ENCODE data around the gene RNASEH2C. TPM values are rescaled to one million over a fixed set of nuclear protein-coding genes. Genes with fewer than 3 reads are reported as not detected.

Gene RNASEH2C
- total and polyA plus RNA-seq, 9 donors, result 23.3 to 37.8 (median 27.0) TPM

Other genes starting within 250 kb of the RNASEH2C start
- 4,773 TPM for gene MALAT1, start 221.8 kb downstream of the RNASEH2C start, total RNA-seq
- gene MALAT1, start 221.8 kb downstream of the RNASEH2C start, polyA plus RNA-seq (ENCODE audit: insufficient read depth in 1 of 8, insufficient read length in 8 of 8, low replicate concordance in 1 of 8), result 100 to 1,000 TPM; 135 to 278 (median 159) TPM
- gene SCYL1, start 195.7 kb downstream of the RNASEH2C start, total RNA-seq, result 42.9 TPM
- 10 to 100 TPM; 43.0 to 62.9 (median 51.9) TPM for gene SCYL1, start 195.7 kb downstream of the RNASEH2C start, polyA plus RNA-seq (ENCODE audit: insufficient read depth in 1 of 8, insufficient read length in 8 of 8, low replicate concordance in 1 of 8)
- 50.2 TPM for gene LTBP3, start 162.4 kb downstream of the RNASEH2C start, total RNA-seq
- gene LTBP3, start 162.4 kb downstream of the RNASEH2C start, polyA plus RNA-seq (ENCODE audit: insufficient read depth in 1 of 8, insufficient read length in 8 of 8, low replicate concordance in 1 of 8), result 100 to 1,000 TPM; 115 to 204 (median 159) TPM
- gene ZNRD2, start 150.3 kb downstream of the RNASEH2C start, total RNA-seq, result 24.4 TPM
- 10 to 100 TPM; 50.6 to 63.1 (median 57.5) TPM for gene ZNRD2, start 150.3 kb downstream of the RNASEH2C start, polyA plus RNA-seq (ENCODE audit: insufficient read depth in 1 of 8, insufficient read length in 8 of 8, low replicate concordance in 1 of 8)
- 46.1 TPM for gene FAM89B, start 148.3 kb downstream of the RNASEH2C start, total RNA-seq
- gene FAM89B, start 148.3 kb downstream of the RNASEH2C start, polyA plus RNA-seq (ENCODE audit: insufficient read depth in 1 of 8, insufficient read length in 8 of 8, low replicate concordance in 1 of 8), result 10 to 100 TPM; 32.5 to 53.2 (median 41.7) TPM
- gene EHBP1L1, start 144.7 kb downstream of the RNASEH2C start, total RNA-seq, result 176 TPM
- gene EHBP1L1, start 144.7 kb downstream of the RNASEH2C start, polyA plus RNA-seq (ENCODE audit: insufficient read depth in 1 of 8, insufficient read length in 8 of 8, low replicate concordance in 1 of 8), result 100 to 1,000 TPM; 209 to 388 (median 297) TPM
- 0.31 TPM for gene KCNK7, start 125.0 kb downstream of the RNASEH2C start, total RNA-seq
- gene KCNK7, start 125.0 kb downstream of the RNASEH2C start, polyA plus RNA-seq (ENCODE audit: insufficient read depth in 1 of 8, insufficient read length in 8 of 8, low replicate concordance in 1 of 8), result 1 to 10 TPM in 4 of 8 donors, under 1 TPM in 4; 0.39 to 1.9 (median 0.95) TPM
- 19.9 TPM for gene MAP3K11, start 106.6 kb downstream of the RNASEH2C start, total RNA-seq
- gene MAP3K11, start 106.6 kb downstream of the RNASEH2C start, polyA plus RNA-seq (ENCODE audit: insufficient read depth in 1 of 8, insufficient read length in 8 of 8, low replicate concordance in 1 of 8), result 10 to 100 TPM; 26.1 to 37.2 (median 30.5) TPM
- gene PCNX3, start 105.0 kb downstream of the RNASEH2C start, total RNA-seq, result 6.6 TPM
- 10 to 100 TPM; 15.9 to 24.7 (median 20.8) TPM for gene PCNX3, start 105.0 kb downstream of the RNASEH2C start, polyA plus RNA-seq (ENCODE audit: insufficient read depth in 1 of 8, insufficient read length in 8 of 8, low replicate concordance in 1 of 8)
- gene SIPA1, start 82.7 kb downstream of the RNASEH2C start, total RNA-seq, result 27.7 TPM
- 10 to 100 TPM; 36.2 to 49.6 (median 40.9) TPM for gene SIPA1, start 82.7 kb downstream of the RNASEH2C start, polyA plus RNA-seq (ENCODE audit: insufficient read depth in 1 of 8, insufficient read length in 8 of 8, low replicate concordance in 1 of 8)
- gene RELA, start 57.9 kb downstream of the RNASEH2C start, total RNA-seq, result 18.8 TPM
- 10 to 100 TPM; 38.6 to 54.2 (median 44.5) TPM for gene RELA, start 57.9 kb downstream of the RNASEH2C start, polyA plus RNA-seq (ENCODE audit: insufficient read depth in 1 of 8, insufficient read length in 8 of 8, low replicate concordance in 1 of 8)
- gene KAT5, start 8.5 kb downstream of the RNASEH2C start, total RNA-seq, result 40.4 TPM
- gene KAT5, start 8.5 kb downstream of the RNASEH2C start, polyA plus RNA-seq (ENCODE audit: insufficient read depth in 1 of 8, insufficient read length in 8 of 8, low replicate concordance in 1 of 8), result 10 to 100 TPM; 31.1 to 45.4 (median 39.7) TPM
- gene AP5B1, start 60.2 kb upstream of the RNASEH2C start, total RNA-seq, result 1.6 TPM
- gene AP5B1, start 60.2 kb upstream of the RNASEH2C start, polyA plus RNA-seq (ENCODE audit: insufficient read depth in 1 of 8, insufficient read length in 8 of 8, low replicate concordance in 1 of 8), result 1 to 10 TPM; 1.6 to 3.4 (median 2.2) TPM
- not detected for gene OVOL1, start 66.3 kb upstream of the RNASEH2C start, total RNA-seq
- 1 to 10 TPM in 1 of 8 donors, under 1 TPM in 2, not detected in 5; 0.32 to 1.7 (median 0.41) TPM for gene OVOL1, start 66.3 kb upstream of the RNASEH2C start, polyA plus RNA-seq (ENCODE audit: insufficient read depth in 1 of 8, insufficient read length in 8 of 8, low replicate concordance in 1 of 8)
- gene SNX32, start 113.2 kb upstream of the RNASEH2C start, total RNA-seq, result 0.98 TPM
- gene SNX32, start 113.2 kb upstream of the RNASEH2C start, polyA plus RNA-seq (ENCODE audit: insufficient read depth in 1 of 8, insufficient read length in 8 of 8, low replicate concordance in 1 of 8), result 1 to 10 TPM in 7 of 8 donors, under 1 TPM in 1; 1.00 to 2.6 (median 1.5) TPM
- 436 TPM for gene CFL1, start 137.4 kb upstream of the RNASEH2C start, total RNA-seq
- gene CFL1, start 137.4 kb upstream of the RNASEH2C start, polyA plus RNA-seq (ENCODE audit: insufficient read depth in 1 of 8, insufficient read length in 8 of 8, low replicate concordance in 1 of 8), result 100 to 1,000 TPM; 590 to 789 (median 728) TPM
- gene MUS81, start 139.6 kb upstream of the RNASEH2C start, total RNA-seq, result 34.4 TPM
- 10 to 100 TPM; 35.7 to 49.5 (median 46.6) TPM for gene MUS81, start 139.6 kb upstream of the RNASEH2C start, polyA plus RNA-seq (ENCODE audit: insufficient read depth in 1 of 8, insufficient read length in 8 of 8, low replicate concordance in 1 of 8)
- 73.9 TPM for gene EFEMP2, start 152.0 kb upstream of the RNASEH2C start, total RNA-seq
- 100 to 1,000 TPM in 6 of 8 donors, 10 to 100 TPM in 2; 84.6 to 138 (median 116) TPM for gene EFEMP2, start 152.0 kb upstream of the RNASEH2C start, polyA plus RNA-seq (ENCODE audit: insufficient read depth in 1 of 8, insufficient read length in 8 of 8, low replicate concordance in 1 of 8)
- gene CTSW, start 159.0 kb upstream of the RNASEH2C start, total RNA-seq, result 0.75 TPM
- gene CTSW, start 159.0 kb upstream of the RNASEH2C start, polyA plus RNA-seq (ENCODE audit: insufficient read depth in 1 of 8, insufficient read length in 8 of 8, low replicate concordance in 1 of 8), result 1 to 10 TPM in 2 of 8 donors, under 1 TPM in 6; 0.48 to 2.3 (median 0.72) TPM
- 47.1 TPM for gene FIBP, start 167.7 kb upstream of the RNASEH2C start, total RNA-seq
- 10 to 100 TPM; 52.9 to 63.8 (median 60.7) TPM for gene FIBP, start 167.7 kb upstream of the RNASEH2C start, polyA plus RNA-seq (ENCODE audit: insufficient read depth in 1 of 8, insufficient read length in 8 of 8, low replicate concordance in 1 of 8)
- gene CCDC85B, start 169.9 kb upstream of the RNASEH2C start, total RNA-seq, result 14.2 TPM
- 10 to 100 TPM; 15.0 to 23.9 (median 21.8) TPM for gene CCDC85B, start 169.9 kb upstream of the RNASEH2C start, polyA plus RNA-seq (ENCODE audit: insufficient read depth in 1 of 8, insufficient read length in 8 of 8, low replicate concordance in 1 of 8)
- gene FOSL1, start 179.6 kb upstream of the RNASEH2C start, total RNA-seq, result not detected
- under 1 TPM; 0.19 to 0.66 (median 0.46) TPM for gene FOSL1, start 179.6 kb upstream of the RNASEH2C start, polyA plus RNA-seq (ENCODE audit: insufficient read depth in 1 of 8, insufficient read length in 8 of 8, low replicate concordance in 1 of 8)
- gene C11orf68, start 198.3 kb upstream of the RNASEH2C start, total RNA-seq, result 13.6 TPM
- gene C11orf68, start 198.3 kb upstream of the RNASEH2C start, polyA plus RNA-seq (ENCODE audit: insufficient read depth in 1 of 8, insufficient read length in 8 of 8, low replicate concordance in 1 of 8), result 10 to 100 TPM; 31.9 to 40.2 (median 36.8) TPM
- gene DRAP1, start 198.6 kb upstream of the RNASEH2C start, total RNA-seq, result 74.4 TPM
- 100 to 1,000 TPM in 2 of 8 donors, 10 to 100 TPM in 6; 73.4 to 105 (median 93.7) TPM for gene DRAP1, start 198.6 kb upstream of the RNASEH2C start, polyA plus RNA-seq (ENCODE audit: insufficient read depth in 1 of 8, insufficient read length in 8 of 8, low replicate concordance in 1 of 8)
- gene TSGA10IP, start 224.7 kb upstream of the RNASEH2C start, total RNA-seq, result 0.09 TPM
- gene TSGA10IP, start 224.7 kb upstream of the RNASEH2C start, polyA plus RNA-seq (ENCODE audit: insufficient read depth in 1 of 8, insufficient read length in 8 of 8, low replicate concordance in 1 of 8), result under 1 TPM in 4 of 8 donors, not detected in 4; 0.09 to 0.19 (median 0.12) TPM
- gene SART1, start 240.9 kb upstream of the RNASEH2C start, total RNA-seq, result 27.6 TPM
- 10 to 100 TPM; 39.0 to 52.3 (median 42.9) TPM for gene SART1, start 240.9 kb upstream of the RNASEH2C start, polyA plus RNA-seq (ENCODE audit: insufficient read depth in 1 of 8, insufficient read length in 8 of 8, low replicate concordance in 1 of 8)